GM18526 (cell line): ENCODE results near the gene SH3TC2.

Experiments used
- POLR2A ChIP-seq: IDR thresholded peaks from 3 replicates; pipeline ENCODE4 v1.6.1; 2011; ENCODE audit not compliant: insufficient read length; ENCODE audit errors: extremely low read depth

The SH3TC2 gene

GRCh38 chr5:149043641-149044040 lies 19.2 kb downstream of the SH3TC2 start:
- TF ChIP-seq POLR2A, result no peak

GRCh38 chr5:149042865-149043264 lies 20.0 kb downstream of the SH3TC2 start:
- no peak for TF ChIP-seq POLR2A

GRCh38 chr5:149041242-149041641 lies 21.6 kb downstream of the SH3TC2 start:
- no peak for TF ChIP-seq POLR2A

GRCh38 chr5:149040421-149040820 lies 22.4 kb downstream of the SH3TC2 start:
- TF ChIP-seq POLR2A, result no peak

GRCh38 chr5:149039506-149039905 lies 23.4 kb downstream of the SH3TC2 start:
- TF ChIP-seq POLR2A, result no peak

GRCh38 chr5:149038336-149039080 lies 24.4 kb downstream of the SH3TC2 start:
- TF ChIP-seq POLR2A, result no peak

- no peak for TF ChIP-seq POLR2A
These were observed 25.0 kb downstream of the SH3TC2 start for GRCh38 chr5:149037817-149038216.

- TF ChIP-seq POLR2A, result no peak
These were observed 25.9 kb downstream of the SH3TC2 start for GRCh38 chr5:149036970-149037369.

DNA sequence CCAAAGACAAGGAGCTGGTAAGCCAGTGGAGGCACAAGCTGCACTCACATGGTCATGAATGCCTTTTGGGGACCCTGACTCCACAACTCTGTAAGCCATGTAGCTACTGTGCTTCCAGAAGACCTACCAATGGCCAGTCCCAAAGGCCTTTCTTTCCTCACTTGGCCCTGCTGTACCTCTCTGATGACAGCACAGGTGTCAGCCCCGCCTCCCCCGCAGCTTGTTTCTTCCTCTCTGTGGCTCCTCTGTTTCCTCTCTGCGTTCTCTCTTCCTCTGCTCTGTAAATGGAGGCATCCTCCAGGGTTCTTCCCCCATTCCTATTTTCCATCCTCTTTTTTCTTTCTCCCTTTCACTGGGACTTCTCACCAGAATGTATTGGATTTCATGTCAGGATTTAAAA lies 26.7 kb downstream of the SH3TC2 start:
- no peak for TF ChIP-seq POLR2A

GRCh38 chr5:149035372-149035790 lies 27.5 kb downstream of the SH3TC2 start:
- TF ChIP-seq POLR2A, result no peak

- no peak for TF ChIP-seq POLR2A
These were observed 31.9 kb downstream of the SH3TC2 start for GRCh38 chr5:149030838-149031397.

- TF ChIP-seq POLR2A, result no peak
These were observed 32.5 kb downstream of the SH3TC2 start for GRCh38 chr5:149030392-149030791.

- no peak for TF ChIP-seq POLR2A
These were observed 33.9 kb downstream of the SH3TC2 start for GRCh38 chr5:149028984-149029383.

GRCh38 chr5:149028161-149028560 lies 34.7 kb downstream of the SH3TC2 start:
- no peak for TF ChIP-seq POLR2A

- TF ChIP-seq POLR2A, result no peak
These were observed 35.2 kb downstream of the SH3TC2 start for GRCh38 chr5:149027636-149028035.

DNA sequence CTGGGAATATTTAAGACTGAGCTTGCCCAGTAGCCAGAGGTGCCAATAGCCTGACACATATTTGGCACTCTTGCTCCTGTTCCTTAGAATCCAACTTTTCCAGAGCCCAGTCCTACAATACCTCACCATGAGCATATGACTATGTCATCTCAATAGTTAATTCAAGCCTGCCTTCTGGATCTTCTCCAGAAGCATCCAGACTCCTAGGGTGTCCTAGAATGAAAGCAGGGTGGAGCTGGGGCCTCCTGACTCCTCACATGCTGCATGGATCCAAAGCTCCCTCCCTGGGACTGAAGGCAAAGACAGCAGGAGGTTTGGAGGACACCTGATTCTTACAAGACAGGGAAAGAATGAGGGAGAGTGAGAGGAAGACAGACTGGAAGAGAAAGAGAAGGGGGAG lies 37.9 kb downstream of the SH3TC2 start:
- TF ChIP-seq POLR2A, result no peak

GRCh38 chr5:149024477-149024876 lies 38.4 kb downstream of the SH3TC2 start:
- no peak for TF ChIP-seq POLR2A

- TF ChIP-seq POLR2A, result no peak
These were observed 40.7 kb downstream of the SH3TC2 start for GRCh38 chr5:149022200-149022599.

DNA sequence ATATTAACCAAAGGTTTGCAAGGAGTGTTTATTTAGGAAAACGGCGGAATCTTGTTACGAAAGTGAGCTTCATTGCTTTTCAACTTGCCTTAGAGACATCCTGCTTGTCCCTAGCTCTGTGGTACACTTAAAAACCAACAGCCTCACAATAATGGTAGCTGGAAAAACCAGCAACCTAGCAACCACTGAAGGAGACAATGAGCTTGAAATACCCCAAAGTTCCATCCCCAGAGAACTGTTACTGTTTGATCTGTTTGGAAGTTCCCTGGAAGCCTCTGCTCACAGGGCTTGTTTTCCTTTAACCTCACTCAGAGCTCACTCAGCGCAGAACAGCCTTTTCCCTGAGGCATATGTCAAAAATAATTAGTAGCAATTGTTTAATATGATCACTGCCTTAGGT lies 43.2 kb downstream of the SH3TC2 start:
- TF ChIP-seq POLR2A, result no peak
